GM18873 (cell line): ENCODE measurements around the gene ZMAT5.

Experiments used
- ATAC-seq: cut with Tn5 transposase; IDR thresholded peaks from one replicate; pipeline ENCODE4 v1.9.1; 2021; ENCODE audit warnings: mild to moderate bottlenecking, moderate library complexity, moderate number of reproducible peaks; ENCODE audit not compliant: unreplicated experiment, low FRiP score

Gene ZMAT5

GRCh38 chr22:29693671-29694070 is 73.1 kb downstream of the ZMAT5 start:
- no peak for ATAC-seq

GRCh38 chr22:29693161-29693560 is 73.6 kb downstream of the ZMAT5 start:
- no peak for ATAC-seq

- ATAC-seq: no peak
Observed at GRCh38 chr22:29692327-29692640, 74.5 kb downstream of the ZMAT5 start.

- ATAC-seq: no peak
Observed at GRCh38 chr22:29691636-29692326, 75.0 kb downstream of the ZMAT5 start.

GRCh38 chr22:29690476-29690875 is 76.3 kb downstream of the ZMAT5 start:
- no peak for ATAC-seq

- ATAC-seq: no peak
Observed at GRCh38 chr22:29689880-29690213, 77.0 kb downstream of the ZMAT5 start.

GRCh38 chr22:29689206-29689879 is 77.5 kb downstream of the ZMAT5 start:
- no peak for ATAC-seq

- no peak for ATAC-seq
Observed at GRCh38 chr22:29684244-29684643, 82.6 kb downstream of the ZMAT5 start.

- no peak for ATAC-seq
Observed at GRCh38 chr22:29683536-29683935, 83.3 kb downstream of the ZMAT5 start.
